Measurements from ENCODE around the gene ABHD15.

The ABHD15 gene

DNA sequence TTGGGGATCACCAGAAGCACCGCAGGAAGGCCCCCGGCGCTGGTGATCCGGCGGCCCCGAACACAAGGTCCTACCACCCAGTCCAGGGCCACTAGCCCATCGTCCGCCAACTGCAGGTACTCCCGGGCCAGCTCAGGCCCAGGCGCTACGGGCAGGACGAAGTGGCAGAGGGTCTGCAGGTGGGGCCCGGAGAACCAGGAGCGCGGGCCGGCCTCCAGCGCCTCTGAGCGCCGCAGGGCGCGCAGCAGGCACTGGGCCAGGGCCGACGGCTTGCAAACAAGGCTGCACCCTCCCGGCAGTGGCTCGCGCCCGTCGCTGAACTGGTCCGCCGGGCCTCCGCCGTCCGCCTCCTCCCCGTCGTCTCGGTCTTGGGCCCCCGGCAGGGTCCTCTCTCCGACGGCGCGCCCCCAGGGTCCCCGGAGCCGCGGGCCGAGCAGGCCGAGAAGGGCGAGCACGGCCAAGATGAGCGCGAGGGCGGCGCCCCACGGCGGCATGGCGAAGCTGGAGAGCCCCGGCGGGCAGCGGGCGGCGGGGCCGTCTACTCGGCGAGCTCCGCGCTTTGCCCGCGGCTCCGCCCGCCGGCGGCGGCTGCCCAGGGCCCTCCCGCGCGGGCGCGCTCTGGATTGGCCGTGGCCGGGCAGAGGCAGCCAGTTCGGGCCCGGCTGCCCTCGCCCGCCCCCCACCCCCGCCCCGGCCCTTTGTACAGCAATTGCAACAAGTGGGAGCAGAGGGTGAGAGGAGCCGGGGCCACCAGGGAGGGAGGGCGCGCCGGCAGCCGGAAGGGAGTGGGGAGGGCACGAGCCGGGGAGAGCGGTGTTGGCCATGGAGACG lies at the start of gene ABHD15:
Gene ABHD15 (minus strand): TSS at position 565 of the 831 bp plus-strand sequence. CDS start 71 bp downstream, at position 494.
- peak; percentile 43 for ATAC-seq
- DNase-seq: peak; percentile 73

- DNase-seq (peak; percentile 89), ATAC-seq (peak; percentile 66)
Observed at GRCh38 chr17:29615492-29616299, 48.9 kb upstream of the ABHD15 start.

GRCh38 chr17:29615048-29615385 lies 48.2 kb upstream of the ABHD15 start:
- peak; percentile 24 for ATAC-seq
- DNase-seq: peak; percentile 73

GRCh38 chr17:29614349-29615047 lies 47.7 kb upstream of the ABHD15 start:
- no peak for DNase-seq
- no peak for ATAC-seq

DNA sequence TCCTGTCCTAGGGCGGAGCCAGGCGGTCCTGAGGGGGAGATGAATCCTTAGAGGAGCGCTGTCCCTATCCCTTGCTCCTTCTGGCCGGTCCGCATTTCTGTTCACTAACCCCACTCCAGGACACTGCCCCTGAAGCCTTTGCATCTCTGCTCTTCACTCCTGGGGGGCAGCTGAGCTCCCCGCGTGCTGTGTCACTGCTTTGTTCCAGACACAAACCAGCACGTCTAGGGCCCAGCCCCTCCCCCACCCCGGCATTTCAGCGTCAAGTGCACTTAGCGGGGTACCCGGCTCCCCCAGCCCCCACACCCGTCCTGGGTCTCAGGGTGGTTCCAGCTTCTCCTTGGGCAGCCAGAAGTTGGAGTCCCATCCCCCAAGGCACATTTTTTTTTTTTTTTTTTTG lies 47.0 kb upstream of the ABHD15 start:
- ATAC-seq (no peak), DNase-seq (no peak)

DNA sequence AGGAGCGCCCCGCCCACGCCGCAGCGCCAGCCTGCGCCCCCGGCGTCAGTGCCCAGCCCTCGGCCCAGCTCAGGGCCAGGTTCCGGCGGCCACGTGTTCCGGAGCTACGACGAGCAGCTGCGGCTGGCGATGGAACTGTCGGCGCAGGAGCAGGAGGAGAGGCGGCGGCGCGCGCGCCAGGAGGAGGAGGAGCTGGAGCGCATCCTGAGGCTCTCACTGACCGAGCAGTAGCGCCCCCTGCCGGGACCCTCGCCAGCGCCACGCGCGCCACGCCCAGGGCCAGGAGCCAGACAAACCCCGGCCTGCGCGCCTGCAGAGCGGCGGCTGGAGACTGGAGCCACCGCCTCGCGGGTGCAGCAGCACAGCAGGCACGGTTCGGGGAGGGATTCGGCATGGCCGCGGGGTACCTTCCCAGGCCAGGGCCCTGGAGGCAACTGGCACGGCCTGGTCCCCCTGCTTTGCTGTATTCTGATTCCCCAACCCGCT lies 46.6 kb upstream of the ABHD15 start:
- DNase-seq (peak; percentile 98), ATAC-seq (peak; percentile 60)

- ATAC-seq (no peak), DNase-seq (no peak)
Observed at GRCh38 chr17:29612404-29613280, 45.8 kb upstream of the ABHD15 start.

DNA sequence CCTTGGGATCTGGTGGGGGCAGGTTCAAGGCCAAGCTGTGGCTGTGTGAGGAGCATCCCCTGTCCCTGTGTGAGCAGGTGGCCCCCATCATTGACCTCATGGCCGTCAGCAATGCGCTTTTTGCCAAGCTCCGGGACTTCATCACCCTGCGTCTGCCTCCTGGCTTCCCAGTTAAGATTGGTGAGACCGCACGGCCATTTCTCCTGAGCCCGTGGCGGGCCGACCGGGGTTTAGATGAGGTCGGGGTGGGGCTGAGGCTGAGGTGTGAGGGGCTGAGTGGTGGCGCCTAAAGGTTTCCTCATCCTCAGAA lies 45.2 kb upstream of the ABHD15 start:
- ATAC-seq: no peak
- no peak for DNase-seq

DNA sequence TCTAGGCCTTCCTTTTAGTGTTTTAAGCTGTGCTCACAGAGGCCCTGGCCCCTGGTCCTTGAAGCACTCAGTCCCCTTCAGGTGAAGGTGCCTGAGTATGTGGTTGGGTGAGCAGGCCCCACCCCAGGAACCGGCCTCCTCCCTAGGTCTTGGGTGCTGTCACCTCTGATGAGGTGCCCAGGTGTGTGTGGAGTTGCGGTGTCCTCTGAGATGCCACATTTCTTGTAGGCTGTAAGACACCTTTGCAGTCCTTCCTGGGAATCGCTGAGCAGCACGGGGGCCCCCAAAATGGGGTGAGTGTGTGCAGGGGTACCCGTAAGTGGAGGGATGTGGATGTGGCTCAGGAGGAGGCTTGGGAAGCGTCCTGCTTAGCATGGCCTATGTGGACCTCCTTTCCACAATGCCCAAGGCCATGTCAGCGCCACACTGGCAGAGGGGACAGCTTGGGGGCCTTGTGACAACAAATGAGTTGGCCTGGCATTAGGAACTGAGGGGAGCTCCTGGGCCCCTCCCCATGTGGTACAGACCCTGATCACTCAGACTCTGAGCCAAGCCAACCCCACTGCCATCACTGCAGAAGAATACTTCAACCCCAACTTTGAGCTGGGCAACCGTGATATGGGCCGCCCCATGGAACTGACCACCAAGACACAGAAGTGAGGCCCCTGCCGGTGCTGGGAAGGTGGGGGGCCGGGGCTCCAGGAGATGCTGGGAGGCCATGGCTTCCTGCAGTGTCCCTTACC lies 44.7 kb upstream of the ABHD15 start:
- ATAC-seq (no peak), DNase-seq (no peak)

GRCh38 chr17:29610395-29610794 lies 43.6 kb upstream of the ABHD15 start:
- DNase-seq: no peak
- no peak for ATAC-seq

DNA sequence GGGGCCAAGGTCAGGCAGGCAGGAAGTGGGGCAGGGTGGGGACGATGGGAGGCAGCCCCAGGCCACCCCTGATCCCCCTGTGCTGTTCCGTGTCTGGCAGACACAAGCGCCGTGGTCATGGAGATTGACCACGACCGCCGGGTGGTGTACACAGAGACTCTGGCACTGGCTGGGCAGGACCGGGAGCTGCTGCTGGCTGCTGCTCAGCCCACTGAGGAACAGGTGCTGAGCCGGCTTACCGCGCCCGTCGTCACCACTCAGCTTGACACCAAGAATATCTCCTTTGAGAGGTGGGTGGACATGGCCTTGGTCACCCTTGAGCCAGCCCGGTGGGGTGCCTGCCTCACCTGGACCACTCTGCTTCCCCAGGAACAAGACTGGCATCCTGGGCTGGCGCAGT lies 42.1 kb upstream of the ABHD15 start:
- DNase-seq (no peak), ATAC-seq (no peak)

- ATAC-seq (no peak), DNase-seq (no peak)
Observed at GRCh38 chr17:29607557-29608195, 40.8 kb upstream of the ABHD15 start.

DNA sequence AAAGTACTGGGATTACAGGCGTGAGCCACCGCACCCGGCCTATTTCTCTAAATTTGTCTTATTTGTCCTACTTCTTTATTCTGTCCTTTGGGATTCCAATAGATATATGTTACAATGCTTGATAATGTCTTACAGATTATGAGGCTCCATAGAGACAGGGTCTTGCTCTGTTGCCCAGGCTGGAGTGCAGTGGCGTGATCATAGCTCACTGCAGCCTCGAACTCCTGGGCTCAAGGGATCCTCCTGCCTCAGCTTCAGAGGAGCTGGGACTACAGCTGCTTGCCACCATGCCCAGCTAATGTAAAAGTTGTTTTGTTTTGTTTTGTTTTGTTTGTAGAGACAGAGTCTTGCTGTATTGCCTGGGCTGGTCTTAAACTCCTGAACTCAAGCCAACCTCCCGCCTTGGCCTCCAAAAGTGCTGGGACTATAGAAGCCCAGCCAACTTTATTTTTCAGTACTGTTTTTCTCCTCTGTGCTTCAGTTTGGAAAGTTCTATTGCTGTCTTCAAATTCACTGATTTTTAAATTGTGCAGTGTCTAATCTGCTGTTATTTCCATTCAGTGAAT lies 36.4 kb upstream of the ABHD15 start:
- DNase-seq (no peak), ATAC-seq (no peak)

GRCh38 chr17:29597361-29598172 lies 30.7 kb upstream of the ABHD15 start:
- no peak for ATAC-seq

DNA sequence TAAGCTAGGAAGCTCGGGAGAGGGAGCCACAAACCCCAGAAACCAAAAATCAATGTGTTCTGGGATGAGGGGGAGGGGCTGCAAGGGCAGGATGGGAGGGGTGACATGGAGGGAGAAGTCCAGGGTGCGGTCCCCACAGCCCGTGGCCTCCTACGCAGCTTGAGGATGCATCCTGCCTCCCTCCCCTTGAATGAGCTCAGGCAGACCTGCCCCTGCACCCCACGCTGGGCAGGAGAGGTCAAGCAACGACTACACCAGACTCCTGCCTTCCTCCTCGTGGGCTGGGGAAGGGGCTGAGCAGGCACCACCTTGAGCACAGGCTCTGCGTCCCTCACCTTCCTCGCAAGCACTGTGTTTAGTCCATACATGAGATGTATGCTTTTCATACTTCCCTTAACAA lies 30.0 kb upstream of the ABHD15 start:
- ATAC-seq: no peak
- DNase-seq: no peak

More at GRCh38 chr17:29597361-29598172, 30.7 kb upstream of the ABHD15 start:
- no peak for DNase-seq

DNA sequence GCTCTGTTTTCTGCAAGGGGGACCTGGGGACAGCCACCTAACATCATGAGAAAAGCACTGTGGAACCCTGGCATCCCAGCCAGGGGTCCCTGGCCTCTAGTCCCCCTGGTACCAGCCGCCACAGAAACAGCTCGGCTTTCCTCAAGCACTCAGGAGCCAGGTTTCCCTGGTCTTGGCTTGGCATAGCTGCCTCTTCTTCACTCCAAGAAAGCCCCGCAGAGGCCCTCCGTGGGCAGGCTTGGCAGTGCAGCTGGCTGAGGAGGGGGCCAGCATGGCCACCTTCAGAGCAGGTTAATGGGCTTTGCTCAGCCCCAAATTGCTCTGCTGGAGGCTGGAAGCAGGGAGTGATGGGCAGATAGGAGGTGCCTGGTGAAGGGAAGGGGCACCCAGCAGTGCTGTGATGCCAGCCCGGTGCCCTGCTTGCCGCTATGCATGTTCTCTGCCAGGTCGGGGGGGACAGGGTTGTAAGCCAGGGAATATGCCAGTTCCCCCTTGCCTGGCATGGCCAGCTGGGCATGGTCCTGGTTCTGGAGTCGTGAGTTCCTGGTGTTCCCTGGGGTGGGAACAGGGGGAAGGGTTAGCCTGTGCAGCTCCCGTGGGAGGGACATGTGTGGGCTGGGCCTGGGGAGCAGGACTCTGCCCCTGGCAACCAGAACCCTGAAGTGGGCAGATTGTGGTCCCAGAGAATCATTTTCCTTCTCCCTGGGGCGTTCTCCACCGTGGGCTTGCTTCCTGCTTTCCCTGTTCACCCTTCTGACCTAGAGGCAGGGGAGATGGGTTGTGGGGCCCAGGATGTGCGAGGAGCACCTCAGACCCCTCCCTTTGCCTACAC lies 29.3 kb upstream of the ABHD15 start:
- ATAC-seq: no peak
- no peak for DNase-seq

DNA sequence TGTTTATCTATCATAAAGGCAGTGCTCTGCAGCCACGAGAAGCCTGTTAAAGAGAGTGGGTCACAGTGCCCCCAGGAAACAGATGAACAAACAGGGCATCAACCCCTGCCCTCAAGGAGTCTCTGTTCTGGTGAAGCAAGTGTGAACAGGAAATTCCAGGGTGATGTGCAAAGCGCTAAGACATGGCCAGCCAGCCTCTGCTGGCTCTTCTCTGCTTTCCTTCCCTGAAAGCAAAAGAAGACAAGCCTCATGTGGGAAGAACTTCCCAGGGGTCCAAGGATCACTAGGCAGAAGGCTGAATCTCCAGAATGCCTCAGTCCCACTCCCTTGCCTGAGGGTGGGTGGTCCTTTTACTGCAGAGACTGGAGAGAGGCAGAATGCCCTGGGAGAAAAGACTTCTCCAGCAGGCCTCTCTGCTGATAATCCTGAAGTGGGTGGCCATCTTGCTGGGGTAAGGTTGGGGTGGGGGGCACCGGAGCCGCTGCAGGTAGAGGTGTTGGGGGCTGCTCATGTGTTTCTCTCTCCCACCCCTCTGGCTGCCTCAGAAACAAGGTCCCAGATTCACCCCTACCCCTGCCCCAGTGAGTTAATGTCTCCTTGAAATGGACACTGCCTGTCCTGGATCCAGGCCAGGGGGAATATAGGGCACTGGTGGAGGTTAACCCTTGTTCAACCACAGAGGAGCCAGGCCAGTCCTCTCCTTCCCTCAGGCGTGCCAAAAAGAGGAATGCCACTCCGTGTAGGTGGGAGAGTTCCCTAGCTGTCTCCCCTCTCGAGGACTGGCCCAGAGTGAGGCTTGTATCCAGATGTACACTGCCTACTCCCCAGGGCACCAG lies 28.5 kb upstream of the ABHD15 start:
- ATAC-seq: no peak

More for the DNA sequence above, 28.5 kb upstream of the ABHD15 start:
- no peak for DNase-seq

Measured in stimulated activated naive CD8-positive, alpha-beta T cell treated with anti-CD3 and anti-CD28 coated beads, Interleukin-15, Interleukin-2, amounts not matched to agents 100 U/mL and 50 U/mL, for 24 hours (primary cell).